ENCODE data around the gene HBM. TPM values are rescaled to one million over a fixed set of nuclear protein-coding genes. Genes with fewer than 3 reads are reported as not detected.

HBM gene
- total and polyA plus RNA-seq, 4 donors = 0.28 to 2,893 TPM; not detected in 2

DNA sequence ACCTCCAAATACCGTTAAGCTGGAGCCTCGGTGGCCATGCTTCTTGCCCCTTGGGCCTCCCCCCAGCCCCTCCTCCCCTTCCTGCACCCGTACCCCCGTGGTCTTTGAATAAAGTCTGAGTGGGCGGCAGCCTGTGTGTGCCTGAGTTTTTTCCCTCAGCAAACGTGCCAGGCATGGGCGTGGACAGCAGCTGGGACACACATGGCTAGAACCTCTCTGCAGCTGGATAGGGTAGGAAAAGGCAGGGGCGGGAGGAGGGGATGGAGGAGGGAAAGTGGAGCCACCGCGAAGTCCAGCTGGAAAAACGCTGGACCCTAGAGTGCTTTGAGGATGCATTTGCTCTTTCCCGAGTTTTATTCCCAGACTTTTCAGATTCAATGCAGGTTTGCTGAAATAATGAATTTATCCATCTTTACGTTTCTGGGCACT is 11.6 kb downstream of the HBM start:
- 9% methylated on average over 13 of the region's 13 CpGs for WGBS
- Histone ChIP-seq H3K4me3 (ENCODE audit: low read depth in 1 of 3, low read length in 3 of 3) (no peak overlapping the region), H3K36me3 (ENCODE audit: control insufficient read depth in 4 of 4, insufficient read depth in 3 of 4, low read depth in 1 of 4, low read length in 3 of 4) (no peaks in the 10 kb centered on the region), H3K4me1 (ENCODE audit: control insufficient read depth in 4 of 4, insufficient read depth in 4 of 4, low read length in 3 of 4) (peaks cover 5 to 13% (median 12%) of the 10 kb centered on the region in 4 donors), H3K27ac (ENCODE audit: low read depth in 1 of 2, low read length in 2 of 2) (no peak overlapping the region), H3K9ac (ENCODE audit: low read depth in 1 of 2, low read length in 2 of 2) (no peak overlapping the region), H3K9me3 (ENCODE audit: control insufficient read depth in 4 of 4, low read length in 3 of 4) (no peaks in the 10 kb centered on the region), H3K27me3 (ENCODE audit: control insufficient read depth in 4 of 4, insufficient read depth in 4 of 4, low read length in 3 of 4) (peaks cover 3 to 15% (median 8%) of the 10 kb centered on the region in 4 donors)
- TF ChIP-seq HNF4G (IDR thresholded peaks at IDR 0.05) (no peak), RAD21 (IDR thresholded peaks at IDR 0.05) (no peak), NR2F2 (IDR thresholded peaks at IDR 0.05) (no peak), RXRA (IDR thresholded peaks at IDR 0.05) (no peak), SP1 (IDR thresholded peaks at IDR 0.05) (no peak), JUND (IDR thresholded peaks at IDR 0.05) (no peak), GABPA (IDR thresholded peaks at IDR 0.05 in 1 of 2, conservative IDR thresholded peaks at IDR 0.05 in 1 of 2) (no peak), TAF1 (conservative IDR thresholded peaks at IDR 0.05) (no peak), FOXA2 (IDR thresholded peaks at IDR 0.05) (no peak), YY1 (IDR thresholded peaks at IDR 0.05) (no peak), EGR1 (IDR thresholded peaks at IDR 0.05; ENCODE audit: low read depth in 2 of 2) (no peak), HNF4A (conservative IDR thresholded peaks at IDR 0.05) (no peak), FOXA1 (IDR thresholded peaks at IDR 0.05) (no peak)
- TF ChIP-seq, protein P1, sequence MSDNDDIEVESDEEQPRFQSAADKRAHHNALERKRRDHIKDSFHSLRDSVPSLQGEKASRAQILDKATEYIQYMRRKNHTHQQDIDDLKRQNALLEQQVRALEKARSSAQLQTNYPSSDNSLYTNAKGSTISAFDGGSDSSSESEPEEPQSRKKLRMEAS (IDR thresholded peaks at IDR 0.05) = no peak
- TF ChIP-seq, protein P2, sequence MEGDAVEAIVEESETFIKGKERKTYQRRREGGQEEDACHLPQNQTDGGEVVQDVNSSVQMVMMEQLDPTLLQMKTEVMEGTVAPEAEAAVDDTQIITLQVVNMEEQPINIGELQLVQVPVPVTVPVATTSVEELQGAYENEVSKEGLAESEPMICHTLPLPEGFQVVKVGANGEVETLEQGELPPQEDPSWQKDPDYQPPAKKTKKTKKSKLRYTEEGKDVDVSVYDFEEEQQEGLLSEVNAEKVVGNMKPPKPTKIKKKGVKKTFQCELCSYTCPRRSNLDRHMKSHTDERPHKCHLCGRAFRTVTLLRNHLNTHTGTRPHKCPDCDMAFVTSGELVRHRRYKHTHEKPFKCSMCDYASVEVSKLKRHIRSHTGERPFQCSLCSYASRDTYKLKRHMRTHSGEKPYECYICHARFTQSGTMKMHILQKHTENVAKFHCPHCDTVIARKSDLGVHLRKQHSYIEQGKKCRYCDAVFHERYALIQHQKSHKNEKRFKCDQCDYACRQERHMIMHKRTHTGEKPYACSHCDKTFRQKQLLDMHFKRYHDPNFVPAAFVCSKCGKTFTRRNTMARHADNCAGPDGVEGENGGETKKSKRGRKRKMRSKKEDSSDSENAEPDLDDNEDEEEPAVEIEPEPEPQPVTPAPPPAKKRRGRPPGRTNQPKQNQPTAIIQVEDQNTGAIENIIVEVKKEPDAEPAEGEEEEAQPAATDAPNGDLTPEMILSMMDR (IDR thresholded peaks at IDR 0.05; ENCODE audit: low read depth, low read length, missing input control) = no peak
- TF ChIP-seq, protein P3, sequence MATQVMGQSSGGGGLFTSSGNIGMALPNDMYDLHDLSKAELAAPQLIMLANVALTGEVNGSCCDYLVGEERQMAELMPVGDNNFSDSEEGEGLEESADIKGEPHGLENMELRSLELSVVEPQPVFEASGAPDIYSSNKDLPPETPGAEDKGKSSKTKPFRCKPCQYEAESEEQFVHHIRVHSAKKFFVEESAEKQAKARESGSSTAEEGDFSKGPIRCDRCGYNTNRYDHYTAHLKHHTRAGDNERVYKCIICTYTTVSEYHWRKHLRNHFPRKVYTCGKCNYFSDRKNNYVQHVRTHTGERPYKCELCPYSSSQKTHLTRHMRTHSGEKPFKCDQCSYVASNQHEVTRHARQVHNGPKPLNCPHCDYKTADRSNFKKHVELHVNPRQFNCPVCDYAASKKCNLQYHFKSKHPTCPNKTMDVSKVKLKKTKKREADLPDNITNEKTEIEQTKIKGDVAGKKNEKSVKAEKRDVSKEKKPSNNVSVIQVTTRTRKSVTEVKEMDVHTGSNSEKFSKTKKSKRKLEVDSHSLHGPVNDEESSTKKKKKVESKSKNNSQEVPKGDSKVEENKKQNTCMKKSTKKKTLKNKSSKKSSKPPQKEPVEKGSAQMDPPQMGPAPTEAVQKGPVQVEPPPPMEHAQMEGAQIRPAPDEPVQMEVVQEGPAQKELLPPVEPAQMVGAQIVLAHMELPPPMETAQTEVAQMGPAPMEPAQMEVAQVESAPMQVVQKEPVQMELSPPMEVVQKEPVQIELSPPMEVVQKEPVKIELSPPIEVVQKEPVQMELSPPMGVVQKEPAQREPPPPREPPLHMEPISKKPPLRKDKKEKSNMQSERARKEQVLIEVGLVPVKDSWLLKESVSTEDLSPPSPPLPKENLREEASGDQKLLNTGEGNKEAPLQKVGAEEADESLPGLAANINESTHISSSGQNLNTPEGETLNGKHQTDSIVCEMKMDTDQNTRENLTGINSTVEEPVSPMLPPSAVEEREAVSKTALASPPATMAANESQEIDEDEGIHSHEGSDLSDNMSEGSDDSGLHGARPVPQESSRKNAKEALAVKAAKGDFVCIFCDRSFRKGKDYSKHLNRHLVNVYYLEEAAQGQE (IDR thresholded peaks at IDR 0.05) = no peak
- TF ChIP-seq, protein P4, sequence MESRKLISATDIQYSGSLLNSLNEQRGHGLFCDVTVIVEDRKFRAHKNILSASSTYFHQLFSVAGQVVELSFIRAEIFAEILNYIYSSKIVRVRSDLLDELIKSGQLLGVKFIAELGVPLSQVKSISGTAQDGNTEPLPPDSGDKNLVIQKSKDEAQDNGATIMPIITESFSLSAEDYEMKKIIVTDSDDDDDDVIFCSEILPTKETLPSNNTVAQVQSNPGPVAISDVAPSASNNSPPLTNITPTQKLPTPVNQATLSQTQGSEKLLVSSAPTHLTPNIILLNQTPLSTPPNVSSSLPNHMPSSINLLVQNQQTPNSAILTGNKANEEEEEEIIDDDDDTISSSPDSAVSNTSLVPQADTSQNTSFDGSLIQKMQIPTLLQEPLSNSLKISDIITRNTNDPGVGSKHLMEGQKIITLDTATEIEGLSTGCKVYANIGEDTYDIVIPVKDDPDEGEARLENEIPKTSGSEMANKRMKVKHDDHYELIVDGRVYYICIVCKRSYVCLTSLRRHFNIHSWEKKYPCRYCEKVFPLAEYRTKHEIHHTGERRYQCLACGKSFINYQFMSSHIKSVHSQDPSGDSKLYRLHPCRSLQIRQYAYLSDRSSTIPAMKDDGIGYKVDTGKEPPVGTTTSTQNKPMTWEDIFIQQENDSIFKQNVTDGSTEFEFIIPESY (IDR thresholded peaks at IDR 0.05) = no peak
- TF ChIP-seq, protein P5, sequence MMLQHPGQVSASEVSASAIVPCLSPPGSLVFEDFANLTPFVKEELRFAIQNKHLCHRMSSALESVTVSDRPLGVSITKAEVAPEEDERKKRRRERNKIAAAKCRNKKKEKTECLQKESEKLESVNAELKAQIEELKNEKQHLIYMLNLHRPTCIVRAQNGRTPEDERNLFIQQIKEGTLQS (IDR thresholded peaks at IDR 0.05) = no peak
- peak; percentile 61 for DNase-seq (ENCODE audit: low spot score)

Data from liver (tissue), 9 donors.